Inferior parietal cortex (tissue), 1 donor: ENCODE results near the gene SULT1E1.
"Not testable (repeated sequence)": the region's sequence is repeated elsewhere in the genome, so short reads cannot be mapped to it uniquely, and the experiment has no call there.

Experiments used
- DNase-seq: peaks from one replicate; pipeline ENCODE4 v3.0.0-alpha.2; 2016; ENCODE audit errors: extremely low spot score

Gene SULT1E1

DNA sequence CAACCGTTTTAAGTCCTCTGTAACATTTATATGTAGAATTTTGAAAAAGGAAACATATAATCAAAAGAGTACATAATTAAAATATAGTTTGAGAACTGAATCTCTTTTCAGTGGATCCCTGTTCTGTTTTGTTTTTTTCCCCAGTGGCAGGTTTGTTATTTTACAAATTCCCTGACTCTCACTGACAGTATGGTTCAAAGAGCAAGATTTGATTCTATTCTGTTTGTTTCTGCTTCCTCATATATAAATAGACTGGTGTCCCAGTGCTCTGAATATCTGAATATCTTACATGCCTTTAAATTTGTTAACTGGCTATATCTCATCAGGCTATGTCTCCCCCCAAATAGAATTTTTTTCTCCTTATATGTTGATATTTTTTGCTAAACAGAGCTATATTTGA is 16.6 kb downstream of the SULT1E1 start:
- no peak for DNase-seq

DNA sequence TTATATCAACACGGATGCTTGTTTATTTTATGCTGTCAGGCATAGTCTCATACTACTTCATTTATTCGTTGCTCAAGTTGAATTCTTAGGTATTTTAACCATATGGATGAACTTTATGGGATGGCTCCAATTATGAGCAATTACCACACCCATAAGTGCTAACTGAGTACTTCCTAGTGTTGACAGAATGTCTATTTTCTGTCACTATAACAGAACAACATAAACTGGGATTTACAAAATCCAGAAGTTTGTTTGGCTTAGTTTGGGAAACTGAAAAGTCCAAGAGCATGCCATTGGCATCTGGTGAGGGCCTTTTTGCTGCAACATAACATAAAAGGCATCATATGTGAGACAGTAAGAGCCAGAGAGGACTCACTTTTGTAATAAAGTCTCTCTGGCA is 21.0 kb downstream of the SULT1E1 start:
- no peak for DNase-seq

DNA sequence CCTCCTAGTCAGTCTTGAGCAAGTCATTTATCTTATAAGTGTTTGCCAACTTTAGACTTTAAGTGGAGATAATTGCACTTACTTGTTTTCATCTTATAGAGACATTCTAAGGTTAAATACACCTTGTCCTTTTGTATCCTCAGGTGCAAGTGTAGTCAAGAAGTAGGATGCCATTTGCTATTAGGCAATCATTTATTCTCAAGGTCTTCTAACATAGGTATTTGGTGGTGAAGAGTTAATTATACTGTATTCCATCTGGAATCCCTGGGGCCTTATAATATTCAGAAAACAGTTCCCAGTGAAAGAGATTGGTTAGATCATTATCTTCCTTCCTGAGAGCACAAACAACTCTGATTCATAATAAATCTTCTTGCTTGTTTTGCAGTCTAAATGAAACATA is 23.7 kb downstream of the SULT1E1 start:
- no peak for DNase-seq

DNA sequence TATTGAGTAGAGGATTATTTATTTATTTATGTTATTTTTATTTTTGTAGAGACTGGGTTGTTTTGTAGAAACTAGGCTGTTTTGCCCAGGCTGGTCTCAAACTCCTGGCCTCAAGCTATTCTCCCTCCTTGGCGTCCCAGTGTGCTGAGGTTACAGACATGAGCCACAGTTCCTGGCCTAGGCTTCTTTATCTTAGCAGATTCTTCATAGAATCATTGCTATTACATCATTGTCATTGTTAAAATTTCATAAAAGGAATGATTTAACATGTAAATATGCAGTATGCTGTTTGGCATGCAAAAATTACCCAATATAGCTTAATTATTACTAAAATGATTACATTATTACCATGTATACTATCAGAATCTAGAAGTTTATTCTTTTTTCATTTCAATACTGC is 24.2 kb downstream of the SULT1E1 start:
- DNase-seq = no peak

DNA sequence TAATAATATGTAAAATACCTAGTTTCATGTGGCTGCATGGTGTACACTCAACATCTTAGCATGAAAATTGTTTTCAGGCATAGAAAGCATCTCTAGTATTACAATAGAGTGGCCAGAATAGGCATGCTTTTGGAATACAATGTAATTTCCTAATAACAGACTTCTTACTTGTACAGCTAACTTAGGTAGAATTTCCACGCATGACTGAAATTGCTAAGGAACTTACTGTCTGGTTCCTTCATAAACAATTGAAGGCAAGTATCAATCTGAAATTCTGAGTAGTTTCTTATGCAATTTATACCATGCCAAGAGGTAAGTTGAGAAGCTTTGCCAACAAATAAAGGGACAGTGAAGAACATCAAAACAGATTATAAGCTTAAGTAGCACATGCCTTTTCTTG is 26.7 kb downstream of the SULT1E1 start:
- no peak for DNase-seq

DNA sequence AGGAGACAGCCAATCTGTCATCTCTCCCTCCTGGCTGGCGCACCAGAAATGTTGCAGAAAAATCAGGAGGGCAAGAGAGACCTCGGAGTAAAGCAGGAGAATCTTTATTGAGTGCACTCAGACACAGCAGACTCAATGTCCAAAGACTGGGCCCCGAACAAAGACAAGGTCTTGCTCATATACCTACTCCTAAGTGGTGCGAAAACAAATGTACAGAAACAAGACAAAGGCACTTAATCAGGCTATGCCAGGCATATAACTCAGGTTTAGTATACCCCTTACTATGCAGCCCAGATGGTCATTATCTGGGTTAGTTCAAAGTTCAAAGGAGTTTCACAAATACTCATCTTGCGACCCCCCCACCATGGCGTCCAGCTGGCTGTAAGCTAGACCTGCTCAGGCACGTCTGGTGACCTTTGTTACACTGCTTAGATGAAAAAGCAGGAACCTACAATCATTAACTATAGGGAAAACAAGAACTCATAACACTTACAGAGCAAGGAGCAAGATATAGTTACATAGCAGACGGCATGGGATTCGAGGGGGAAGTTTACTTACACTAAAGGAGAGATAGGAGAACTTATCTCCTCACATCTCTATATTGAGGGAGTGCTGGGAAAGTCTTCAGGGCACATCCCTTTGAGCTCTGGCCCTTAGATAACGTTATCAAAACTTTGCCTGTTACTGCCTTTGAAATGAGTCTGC is 27.5 kb downstream of the SULT1E1 start:
- no peak for DNase-seq

DNA sequence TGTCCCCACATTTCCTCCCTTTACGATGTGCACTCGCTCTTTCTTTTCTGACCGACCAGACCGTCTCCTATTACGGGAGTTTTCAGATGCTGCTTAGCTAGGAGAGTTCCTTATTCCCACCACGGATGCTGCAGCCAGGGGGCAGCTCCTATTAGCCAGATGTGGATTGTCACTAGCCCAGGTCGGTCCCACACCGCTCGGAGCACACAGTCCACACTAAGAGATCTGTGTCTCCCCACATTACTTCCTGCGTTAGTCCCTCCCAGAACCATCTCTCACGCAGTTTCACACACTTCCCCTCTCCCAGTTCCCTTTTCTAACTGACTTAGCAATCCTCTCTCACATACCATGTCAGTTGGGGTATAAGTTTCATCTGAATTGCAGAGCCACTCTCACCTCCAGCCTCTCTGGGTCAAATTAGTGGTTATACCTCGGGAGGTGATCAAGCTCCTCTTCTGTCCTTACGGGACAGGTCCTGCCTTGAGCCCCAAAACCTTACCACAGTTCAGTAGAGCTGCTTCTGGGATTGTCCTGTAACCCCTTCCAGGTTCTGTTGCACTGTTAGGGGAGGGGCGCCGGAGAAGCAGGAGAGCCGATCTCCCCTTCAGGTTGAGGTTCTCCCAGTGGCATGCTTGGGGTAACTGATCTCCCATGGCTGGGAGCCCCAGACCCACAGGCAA is 28.2 kb downstream of the SULT1E1 start:
- DNase-seq = no peak

DNA sequence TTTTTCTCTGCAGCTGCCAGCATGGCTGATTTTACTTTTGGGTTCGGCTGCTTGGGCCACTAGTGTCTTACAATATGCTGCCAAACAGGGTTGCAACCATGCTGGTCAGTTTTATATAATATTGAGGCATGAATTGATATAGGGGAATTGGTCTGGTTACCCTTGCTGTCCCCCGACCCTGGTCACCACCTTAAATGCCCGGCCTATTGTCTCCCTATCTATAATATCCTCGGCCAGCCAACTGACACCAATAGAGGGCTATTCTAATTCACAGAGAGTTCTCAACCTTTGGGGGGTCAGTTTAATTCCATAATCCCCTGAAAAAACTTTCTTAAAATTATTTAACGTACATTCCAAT is 28.7 kb downstream of the SULT1E1 start:
- no peak for DNase-seq

DNA sequence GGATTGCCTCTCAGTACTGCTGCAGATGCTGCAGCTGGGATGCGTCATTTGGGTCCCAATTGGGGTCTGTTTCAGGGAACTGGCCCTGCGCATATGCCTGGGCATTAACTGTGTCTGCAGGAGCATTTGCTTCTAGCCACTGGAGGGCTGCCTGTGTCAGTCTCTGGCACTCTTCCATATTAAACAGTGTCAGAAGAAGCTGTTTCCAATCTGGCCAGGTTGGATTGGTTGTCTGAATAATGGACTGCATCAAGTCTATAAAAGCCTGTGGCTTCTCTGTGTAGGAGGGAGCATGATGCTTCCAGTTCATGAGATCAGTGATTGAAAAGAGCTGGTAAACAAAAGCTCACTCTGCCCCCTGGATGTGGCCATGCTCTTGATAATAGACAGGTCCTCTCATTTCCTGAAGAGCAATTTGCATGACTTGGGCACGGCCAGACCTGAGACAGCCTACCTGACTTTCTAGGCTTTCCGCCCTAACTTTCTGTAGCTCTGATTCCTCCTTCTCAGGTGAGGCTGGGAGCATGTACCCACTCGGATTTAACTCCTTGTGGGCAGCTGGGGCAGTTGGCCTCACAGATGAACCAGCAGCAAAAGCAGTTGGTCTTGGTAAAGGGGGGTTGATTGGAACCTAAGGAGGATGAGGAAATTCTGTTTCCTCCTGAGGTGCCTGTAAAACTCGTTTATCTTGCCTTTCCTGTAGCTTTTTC is 29.2 kb downstream of the SULT1E1 start:
- DNase-seq = no peak

DNA sequence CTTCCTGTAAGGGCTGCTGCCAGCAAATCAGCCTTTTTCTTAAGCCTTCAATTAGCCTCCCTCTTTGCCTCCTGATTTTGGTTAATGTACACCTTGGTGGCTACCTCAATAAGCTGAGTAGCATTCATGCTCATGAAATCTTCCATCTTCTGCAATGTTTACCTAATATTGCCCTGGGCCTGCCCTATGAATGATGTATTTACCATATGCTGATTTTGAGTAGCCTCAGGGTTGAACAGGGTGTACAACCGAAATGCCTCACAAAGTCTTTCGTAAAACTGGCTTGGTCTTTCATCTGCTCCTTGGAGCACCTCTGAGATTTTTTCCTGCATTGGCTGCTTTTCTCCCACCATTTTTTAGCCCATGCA is 29.8 kb downstream of the SULT1E1 start:
- no peak for DNase-seq

DNA sequence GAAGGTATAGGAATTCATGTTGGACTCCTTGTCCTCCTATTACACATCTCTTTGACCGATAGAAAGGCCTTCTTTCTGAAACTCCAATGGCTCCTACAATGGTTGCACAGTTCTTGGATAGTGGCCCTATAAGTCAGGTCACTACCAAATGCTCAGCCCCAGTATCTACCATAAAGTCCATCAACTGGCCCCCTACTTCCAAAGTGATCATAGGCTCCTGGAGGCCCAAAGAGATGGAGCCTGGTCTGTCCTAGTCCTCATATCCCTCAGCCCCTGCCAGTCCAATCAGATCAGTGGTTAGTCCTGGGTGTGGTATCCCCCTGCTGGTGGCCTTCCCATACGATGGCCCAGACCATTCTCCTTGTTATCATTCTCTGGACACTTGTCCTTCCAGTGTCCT is 30.3 kb downstream of the SULT1E1 start:
- DNase-seq = no peak

DNA sequence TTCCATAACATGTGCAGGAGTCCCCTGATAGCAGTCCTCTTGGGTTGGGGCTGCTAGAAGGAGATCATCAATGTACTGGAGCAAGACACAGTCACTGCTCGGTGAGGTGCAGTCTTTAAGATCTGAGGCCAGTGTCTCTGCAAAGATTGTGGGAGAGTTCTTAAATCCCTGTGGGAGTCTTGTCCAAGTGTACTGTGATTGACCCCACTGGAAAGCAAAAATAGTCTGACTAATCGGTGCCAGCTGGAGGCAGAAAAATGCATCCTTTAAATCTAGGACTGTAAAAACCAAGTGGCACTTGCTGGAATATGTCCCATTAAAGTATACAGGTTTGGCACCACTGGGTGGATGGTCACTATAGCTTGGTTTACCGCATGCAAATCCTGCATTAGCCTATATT is 31.1 kb downstream of the SULT1E1 start:
- no peak for DNase-seq

DNA sequence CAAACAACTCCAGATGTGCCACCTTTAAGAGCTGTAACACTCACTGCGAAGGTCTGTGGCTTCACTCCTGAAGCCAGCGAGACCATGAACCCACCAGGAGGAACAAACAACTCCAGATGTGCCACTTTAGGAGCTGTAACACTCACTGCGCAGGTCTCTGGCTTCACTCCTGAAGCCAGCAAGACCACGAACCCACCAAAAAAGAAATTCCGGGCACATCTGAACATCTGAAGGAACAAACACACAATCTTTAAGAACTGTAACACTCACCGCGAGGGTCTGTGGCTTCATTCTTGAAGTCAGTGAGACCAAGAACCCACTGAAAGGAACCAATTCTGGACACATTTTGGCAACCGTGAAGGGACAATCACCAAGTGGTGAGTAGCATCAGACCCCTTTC is 34.9 kb downstream of the SULT1E1 start:
- DNase-seq = not testable (repeated sequence)

DNA sequence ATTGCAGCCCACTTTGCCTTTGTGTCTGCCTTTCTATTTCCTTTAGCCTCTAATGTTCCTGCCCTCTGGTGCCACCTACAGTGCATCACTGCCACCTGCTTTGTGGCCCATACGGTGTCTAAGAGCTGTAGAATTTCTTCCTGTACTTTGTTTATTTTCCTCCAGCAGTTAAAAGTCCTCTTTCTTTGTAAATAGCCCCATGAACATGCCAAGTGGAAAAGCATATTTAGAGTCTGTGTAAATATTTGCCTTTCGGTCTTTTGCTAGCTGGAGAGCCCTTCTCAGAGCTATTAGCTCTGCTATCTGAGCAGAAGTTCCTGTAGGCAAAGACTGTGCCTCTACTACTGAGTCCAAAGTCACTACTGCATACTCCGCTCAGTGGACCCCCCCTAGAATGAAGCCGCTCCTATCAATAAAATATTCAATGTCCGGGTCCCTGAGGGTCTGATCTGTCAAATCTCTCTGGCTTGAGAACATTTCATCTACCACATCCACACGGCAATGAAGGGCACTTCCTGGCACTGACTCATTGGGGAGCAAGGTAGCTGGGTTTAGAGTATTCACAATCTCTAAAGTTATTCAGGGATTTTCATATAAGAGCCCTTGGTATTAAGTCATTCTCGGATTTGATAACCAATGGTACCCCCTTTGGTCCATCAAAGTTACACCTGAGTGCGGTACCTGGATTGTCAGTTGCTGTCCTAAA is 36.3 kb downstream of the SULT1E1 start:
- DNase-seq = no peak

DNA sequence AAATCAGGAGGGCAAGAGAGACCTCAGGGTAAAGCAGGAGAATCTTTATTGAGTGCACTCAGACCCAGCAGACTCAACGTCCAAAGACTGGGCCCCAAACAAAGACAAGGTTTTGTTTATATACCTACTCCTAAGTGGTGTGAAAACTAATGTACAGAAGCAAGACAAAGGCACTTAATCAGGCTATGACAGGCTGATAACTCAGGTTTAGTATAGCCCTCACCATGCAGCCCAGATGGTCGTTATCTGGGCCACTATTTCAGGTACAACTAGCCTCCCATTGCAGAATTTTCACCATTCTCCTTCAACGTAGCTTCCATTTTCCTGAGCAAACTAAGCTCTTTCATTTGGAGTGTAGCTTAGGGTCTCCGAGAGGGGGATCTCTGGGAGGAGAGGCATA is 36.9 kb downstream of the SULT1E1 start:
- no peak for DNase-seq

DNA sequence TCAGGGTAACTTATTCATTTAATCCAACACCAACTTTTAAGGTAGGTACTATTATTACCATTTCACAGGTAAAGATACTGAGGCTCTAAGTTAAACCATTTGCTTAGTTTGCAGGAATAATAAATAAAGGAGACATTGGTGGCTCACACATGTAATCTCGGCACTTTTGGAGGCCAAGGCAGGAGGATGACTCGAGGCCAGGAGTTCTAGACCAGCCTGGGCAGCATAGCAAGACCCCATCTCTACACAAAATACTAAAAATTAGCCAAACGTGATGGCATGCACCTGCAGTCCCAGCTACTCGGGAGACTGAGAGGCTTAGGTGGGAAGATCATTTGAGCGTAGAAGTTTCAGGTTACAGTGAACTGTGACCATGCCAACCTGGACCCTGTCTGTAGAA is 37.7 kb downstream of the SULT1E1 start:
- no peak for DNase-seq

DNA sequence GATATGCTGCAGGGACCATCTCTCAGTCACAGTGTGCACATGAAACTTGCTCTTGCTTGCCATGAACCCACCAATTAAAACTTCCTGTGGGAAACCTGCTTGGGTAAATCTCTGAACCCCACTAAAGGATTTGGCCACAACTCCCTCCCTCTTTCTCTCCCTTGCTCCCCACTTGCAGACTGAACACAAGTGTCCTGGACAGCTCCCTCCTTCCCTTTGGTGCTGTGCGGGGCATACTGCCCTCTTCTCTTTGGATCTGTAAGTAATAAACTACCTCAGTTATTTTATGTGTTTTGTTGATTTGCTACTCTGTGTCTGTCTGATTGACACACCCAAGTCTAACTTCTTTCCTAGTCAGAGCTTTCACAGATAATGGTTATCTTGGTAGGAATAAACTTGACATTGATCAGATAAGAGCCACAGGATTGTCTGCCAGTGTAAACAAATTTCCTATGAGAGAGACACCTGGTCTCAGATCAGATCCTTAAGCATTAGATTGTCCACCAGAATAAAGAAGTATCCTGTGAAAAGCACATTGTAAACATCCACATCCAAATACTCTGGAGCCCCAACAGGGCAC is 41.8 kb downstream of the SULT1E1 start:
- DNase-seq = no peak

DNA sequence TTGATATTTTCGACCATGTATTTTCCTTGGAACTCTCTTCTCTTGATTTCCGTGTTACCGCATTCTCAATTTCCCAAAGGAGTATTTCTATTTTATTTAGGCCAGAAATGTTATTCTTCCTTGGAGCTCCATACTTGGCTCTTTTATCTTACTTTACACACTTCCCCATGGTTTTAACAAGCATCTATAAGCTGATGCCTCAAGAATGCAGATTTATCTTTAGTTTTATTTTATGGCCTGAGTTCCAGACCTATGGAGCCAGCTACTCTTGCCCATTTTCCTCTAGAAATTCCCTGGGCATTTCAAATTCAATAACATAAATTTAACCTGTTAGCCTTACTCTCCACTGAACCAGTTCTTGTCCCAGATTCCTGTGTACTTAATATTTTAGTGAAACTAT is 43.7 kb downstream of the SULT1E1 start:
- DNase-seq = no peak

DNA sequence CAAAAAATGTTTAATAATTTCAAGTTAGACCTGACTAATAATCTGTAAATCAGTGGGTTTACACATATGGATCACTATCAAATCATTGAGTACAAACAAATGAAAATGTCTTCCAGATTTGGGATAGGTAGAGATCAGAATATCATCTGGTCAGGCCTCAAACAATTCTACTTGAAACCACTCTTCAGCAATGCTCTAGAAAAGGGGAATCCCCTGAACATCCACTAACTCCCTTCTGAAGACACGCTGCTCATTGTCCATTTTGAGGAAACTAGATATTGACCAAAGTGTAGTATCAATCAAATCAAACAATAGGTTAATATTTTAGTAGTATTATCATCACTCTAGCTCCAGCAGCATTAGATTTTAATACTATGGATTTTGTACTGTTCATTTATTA is 46.3 kb downstream of the SULT1E1 start:
- no peak for DNase-seq

DNA sequence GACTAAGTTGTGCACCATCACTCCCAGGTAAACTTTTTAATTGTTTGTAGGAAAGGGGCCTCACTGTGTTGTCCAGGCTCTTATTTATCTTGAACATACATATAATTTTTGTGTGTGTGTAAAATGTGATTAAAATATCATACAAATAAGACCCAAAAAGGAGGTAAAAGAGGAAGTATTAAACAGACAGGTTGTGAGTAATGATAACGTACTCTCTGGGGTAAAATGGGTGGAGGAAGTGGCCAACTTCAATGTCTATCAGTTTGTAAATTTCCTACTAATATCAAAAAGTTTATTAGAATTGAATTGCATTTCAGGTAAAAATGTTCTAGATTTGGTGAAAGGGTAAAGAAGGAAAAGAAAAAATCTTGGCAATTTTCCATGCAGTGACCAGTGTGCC is 48.8 kb downstream of the SULT1E1 start:
- no peak for DNase-seq

DNA sequence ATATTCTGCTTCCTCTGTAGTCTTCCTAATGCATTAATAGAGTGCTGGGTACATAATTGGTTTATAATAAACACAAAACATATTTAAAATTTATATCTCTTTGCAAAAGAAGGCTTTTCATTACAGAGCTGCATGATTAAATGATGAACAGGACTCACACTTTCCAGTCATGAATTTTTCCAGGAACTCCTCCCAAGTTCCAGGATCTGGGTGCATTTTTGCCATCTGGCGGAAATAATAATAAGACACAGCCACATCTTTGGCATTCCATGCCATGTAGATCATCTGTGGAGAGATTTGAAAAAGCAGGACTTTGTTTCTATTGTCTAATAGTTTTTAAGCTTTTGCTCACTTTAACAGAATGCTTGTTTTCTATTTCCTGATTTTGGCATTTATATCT is 59.3 kb downstream of the SULT1E1 start:
- no peak for DNase-seq

DNA sequence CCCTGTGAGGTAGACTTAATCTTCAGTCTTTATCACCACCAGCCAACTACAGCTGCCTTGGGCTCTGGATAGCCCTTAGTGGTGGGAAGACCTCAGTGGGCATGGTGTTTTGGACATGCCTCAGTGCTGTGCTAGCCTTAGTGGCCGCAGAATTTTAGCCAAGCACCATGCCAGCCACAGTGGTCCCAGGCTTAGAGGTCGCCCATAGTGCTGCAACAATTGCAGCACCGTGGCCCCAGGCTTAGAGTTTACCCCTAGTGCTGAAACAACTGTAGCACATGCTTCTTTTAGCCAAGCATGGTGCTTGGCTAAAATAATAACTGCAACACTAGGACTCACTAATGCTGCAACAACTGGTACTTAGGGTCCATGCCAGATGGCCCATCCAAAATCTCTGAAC is 60.6 kb downstream of the SULT1E1 start:
- no peak for DNase-seq
